IPS-18c (cell line): ENCODE measurements around the gene FNIP2.
"Not testable (repeated sequence)": the region's sequence is repeated elsewhere in the genome, so short reads cannot be mapped to it uniquely, and the experiment has no call there.

Source experiments
- H3K4me3 ChIP-seq: 2 replicates; pipeline ENCODE4 v1.7.0; 2013; ENCODE audit warnings: low read depth, mild to moderate bottlenecking, low read length, moderate library complexity; ENCODE audit not compliant: insufficient read depth
- H3K9me3 ChIP-seq: one replicate; pipeline ENCODE4 v1.6.1; 2013; ENCODE audit warnings: mild to moderate bottlenecking, low read length, moderate library complexity; ENCODE audit not compliant: control insufficient read depth, insufficient read depth

The FNIP2 gene

DNA sequence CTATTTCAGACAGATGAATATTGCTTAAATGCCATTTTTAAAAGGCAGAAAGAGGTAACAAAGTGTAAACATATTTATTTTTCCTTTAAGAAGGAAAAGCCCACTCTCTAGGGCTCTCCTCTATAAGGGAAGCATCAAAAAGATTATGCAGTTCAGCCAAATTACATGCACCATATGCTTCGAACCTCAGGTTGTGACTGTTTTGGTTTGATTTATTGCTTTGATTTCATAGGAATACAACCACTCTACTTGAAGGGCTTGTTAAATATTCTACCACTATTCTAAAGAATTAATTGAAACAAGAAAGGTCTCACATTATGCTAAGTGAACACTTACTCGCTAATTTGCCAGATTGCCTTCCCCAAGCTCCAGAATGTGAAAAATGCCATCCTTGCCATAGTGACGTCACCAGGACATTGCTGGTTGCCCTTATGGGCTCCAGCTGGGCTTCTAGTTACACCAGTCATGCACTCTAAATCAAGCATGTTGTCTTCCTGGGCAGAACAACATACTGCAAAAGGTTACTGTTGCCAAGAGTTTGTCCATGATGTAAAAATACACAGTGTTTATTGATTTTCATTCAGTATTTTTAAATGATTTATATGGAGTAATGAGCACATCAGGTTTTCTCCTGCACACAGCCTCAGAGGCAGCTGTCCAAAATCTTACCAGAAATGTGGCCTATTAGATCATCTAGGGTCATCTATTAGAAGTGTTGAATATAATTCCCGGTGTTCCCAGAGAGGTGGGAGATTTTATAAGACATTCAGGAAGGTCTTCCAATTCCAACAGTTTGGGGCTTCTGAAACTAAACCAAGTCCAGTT is 169.6 kb downstream of the FNIP2 start:
- Histone ChIP-seq H3K4me3 (no peak overlapping the region), H3K9me3 (no peaks in the 10 kb centered on the region)

DNA sequence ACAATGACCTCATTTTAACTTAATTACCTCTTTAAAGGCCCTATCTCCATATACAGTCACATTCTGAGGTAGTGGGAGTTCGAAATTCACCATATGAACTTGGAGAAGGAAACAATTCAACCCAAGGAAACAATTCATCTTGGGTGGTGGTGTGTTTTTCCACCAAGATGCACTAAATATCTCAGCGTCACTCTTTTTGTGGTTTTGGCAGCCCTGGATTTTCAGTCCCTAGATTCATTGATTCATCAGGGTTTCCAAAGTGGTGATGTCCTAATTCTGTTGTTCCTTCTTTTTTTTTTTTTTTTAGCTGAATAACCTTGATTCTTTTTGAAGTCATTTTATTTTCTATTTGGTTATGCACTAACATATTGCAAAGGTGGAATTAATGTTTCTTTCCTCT is 171.4 kb downstream of the FNIP2 start:
- H3K4me3 ChIP-seq = no peak overlapping the region
- H3K9me3 ChIP-seq = no peaks in the 10 kb centered on the region

DNA sequence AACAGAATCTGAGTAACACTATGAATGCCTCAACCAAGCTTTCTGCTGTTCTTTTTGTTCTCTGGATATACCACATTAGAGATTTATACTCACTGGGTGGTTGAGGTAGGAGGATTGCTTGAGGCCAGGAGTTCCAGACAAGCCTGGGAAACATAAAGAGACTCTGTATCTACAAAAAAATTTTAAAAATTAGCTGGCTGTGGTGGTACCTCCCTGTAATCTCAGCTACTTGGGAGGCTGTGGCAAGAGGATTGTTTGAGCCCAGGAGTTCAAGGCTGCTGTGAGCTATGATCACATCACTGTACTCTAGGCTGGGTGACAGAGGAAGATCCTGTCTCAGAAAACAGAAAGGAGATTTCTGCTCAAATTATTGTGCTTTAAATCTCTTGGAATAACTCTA is 172.5 kb downstream of the FNIP2 start:
- Histone ChIP-seq H3K9me3 (no peaks in the 10 kb centered on the region), H3K4me3 (no peak overlapping the region)

DNA sequence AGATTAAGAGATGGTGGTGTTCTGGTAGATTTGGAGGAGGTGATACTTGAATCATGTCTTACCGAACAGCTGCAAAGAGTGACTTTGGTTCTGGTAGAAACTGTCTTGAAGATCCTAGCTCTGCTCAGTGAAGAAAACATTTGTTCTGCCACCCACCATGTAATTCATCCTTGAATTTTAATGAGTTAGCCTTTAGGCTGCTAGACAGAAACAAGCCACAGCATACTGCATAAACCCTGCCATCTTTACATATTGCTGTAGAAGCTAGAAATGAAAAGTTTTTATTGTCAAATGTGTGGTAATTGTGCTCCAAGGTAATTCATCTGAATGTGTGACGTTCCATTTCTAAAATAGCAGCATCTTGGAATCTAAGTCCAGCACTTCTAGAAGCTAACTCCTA is 173.1 kb downstream of the FNIP2 start:
- no peak overlapping the region for H3K4me3 ChIP-seq
- H3K9me3 ChIP-seq = no peaks in the 10 kb centered on the region

DNA sequence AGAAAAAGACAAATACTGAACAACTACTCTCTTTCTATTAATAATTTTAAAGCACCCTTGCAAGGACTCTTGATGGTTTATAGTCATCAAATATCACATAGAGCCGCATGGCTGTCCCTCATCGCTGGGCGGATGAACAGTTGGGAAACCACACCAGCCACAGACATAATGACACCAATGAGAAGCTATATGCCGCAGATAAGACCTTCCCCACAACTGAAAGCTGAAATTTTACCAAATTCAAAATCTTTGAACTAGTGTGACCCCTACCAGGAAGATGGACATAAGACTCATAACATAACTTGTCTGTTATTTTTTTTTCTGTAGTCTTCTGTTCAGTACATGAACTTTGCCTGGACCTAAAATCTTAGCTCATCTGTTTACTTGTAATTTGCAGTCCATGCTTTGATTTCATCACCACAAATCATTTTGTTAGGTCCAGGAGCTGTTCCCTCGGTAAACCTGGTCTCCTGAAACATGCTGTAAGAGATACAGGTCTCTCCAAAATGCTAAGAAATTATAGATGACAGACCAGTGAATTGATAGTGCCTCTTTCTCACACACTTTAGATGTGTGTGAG is 176.8 kb downstream of the FNIP2 start:
- peaks cover 2% of the 10 kb centered on the region for H3K9me3 ChIP-seq
- H3K4me3 ChIP-seq = no peak overlapping the region

DNA sequence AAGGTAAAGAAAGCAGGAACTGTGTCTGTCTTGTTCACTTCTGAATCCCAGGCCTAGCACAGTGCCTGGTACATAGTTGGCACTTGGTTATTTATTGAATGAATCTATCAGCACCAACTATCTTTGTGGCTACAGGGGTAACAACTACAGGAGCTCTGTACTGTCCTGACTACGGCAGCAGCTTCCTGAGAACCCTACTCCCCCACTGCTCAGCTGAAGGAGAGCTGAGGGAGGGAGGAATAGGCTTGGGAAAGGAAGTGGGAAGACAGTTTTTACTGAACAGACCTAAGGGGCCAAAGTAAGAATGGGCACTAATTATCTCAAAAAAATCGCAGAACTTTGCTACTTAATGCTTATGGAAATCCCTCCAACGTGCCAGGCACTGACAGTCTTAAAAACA is 178.0 kb downstream of the FNIP2 start:
- Histone ChIP-seq H3K4me3 (no peak overlapping the region), H3K9me3 (peaks cover 2% of the 10 kb centered on the region)

DNA sequence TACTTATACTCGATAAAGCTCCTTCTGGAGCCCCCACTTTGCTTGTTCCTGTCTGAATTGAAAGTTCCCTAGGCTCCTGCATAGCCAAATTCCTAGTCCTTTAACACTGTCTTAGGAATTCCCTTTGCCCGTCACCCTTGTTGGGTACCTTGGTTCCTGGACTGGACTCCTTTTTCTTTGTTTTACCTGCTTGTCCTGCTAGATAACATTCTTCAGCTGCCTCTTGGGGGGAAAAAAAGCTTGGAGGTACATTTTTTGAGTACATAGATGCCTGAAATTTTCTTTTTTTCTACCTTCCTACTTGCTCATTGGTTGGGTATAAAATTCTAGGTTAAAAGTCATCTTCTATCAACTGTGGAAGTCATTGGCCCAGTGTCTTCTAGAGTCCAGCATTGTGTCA is 179.2 kb downstream of the FNIP2 start:
- peaks cover 7% of the 10 kb centered on the region for H3K9me3 ChIP-seq
- H3K4me3 ChIP-seq = no peak overlapping the region

DNA sequence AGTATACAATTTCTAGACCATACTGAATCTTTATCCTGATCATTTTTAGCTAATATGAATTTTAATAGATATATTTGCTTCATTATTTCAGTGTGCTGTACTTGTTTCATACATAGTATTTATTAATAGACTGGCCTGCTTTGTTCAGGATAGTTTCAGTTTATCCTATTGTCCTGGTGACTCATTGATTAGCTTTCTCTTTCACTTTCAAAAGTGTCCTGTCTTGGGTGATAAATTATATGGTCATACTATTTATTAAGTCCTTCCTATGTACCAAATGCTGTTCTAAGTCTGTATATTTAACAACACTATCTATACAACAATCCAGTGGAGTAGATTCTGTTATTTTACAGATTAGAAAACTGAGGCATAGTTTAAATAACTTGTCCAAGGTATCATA is 180.3 kb downstream of the FNIP2 start:
- H3K9me3 ChIP-seq = peaks cover 12% of the 10 kb centered on the region
- H3K4me3 ChIP-seq = no peak overlapping the region

DNA sequence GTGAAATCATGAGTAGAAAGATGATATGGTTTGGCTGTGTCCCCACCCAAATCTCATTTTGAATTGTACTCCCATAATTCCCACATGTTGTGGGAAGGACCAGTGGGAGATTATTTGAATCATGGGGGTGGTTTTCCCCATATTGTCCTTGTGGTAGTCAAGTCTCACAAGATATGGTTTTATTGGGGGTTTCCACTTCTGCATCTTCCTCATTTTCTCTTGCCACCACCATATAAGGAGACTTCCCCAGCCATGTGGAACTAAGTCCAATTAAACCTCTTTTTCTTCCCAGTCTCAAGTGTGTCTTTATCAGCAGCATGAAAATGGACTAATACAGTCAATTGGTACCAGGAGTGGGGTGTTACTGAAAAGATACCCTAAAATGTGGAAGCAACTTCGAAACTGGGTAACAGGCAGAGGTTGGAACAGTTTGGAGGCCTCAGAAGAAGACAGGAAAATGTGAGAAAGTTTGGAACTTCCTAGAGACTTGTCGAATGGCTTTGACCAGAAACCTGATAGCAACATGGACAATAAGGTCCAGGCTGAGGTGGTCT is 183.5 kb downstream of the FNIP2 start:
- H3K4me3 ChIP-seq = not testable (repeated sequence)
- peaks cover 12% of the 10 kb centered on the region for H3K9me3 ChIP-seq

DNA sequence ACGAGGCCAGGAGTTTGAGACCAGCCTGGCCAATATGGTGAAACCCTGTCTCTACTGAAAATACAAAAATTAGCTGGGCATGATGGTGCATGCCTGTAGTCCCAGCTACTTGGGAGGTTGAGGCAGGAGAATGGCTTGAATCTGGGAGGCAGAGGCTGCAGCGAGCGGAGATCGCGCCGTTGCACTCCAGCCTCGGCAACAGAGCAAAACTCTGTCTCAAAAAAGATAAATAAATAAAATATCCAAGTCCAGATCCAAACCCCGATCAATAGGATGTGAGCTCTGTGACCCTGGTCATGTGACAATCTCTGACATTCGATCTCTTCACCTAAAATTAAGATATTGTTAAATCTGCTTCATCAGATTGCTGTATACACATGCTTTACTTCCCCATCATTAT is 187.5 kb downstream of the FNIP2 start:
- peaks cover 10% of the 10 kb centered on the region for H3K9me3 ChIP-seq
- not testable (repeated sequence) for H3K4me3 ChIP-seq

DNA sequence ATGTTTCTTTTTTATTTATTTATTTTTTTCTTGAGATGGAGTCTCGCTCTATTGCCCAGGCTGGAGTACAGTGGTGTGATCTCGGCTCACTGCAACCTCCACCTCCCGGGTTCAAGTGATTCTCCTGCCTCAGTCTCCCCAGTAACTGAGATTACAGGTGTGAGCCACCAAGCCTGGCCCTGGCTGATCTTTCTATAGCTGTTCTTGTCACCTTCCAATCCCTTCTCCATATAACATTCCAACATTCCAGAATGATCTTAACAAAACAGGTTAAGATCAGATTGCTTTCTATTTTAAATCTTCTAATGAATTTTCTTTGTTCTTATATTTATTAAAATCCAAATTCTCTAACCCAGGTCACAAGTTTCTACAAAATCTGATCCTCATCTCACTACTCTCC is 188.1 kb downstream of the FNIP2 start:
- H3K9me3 ChIP-seq = peaks cover 10% of the 10 kb centered on the region
- H3K4me3 ChIP-seq = not testable (repeated sequence)
